ENCODE results near the gene PSMA2. TPM values are rescaled to one million over a fixed set of nuclear protein-coding genes. Genes with fewer than 3 reads are reported as not detected.
A peak's percentile ranks its signal among the peaks of the same experiment; 100 is the strongest.

The PSMA2 gene
- total RNA-seq, 1 donor from 2014 or later: 88.1 TPM

DNA sequence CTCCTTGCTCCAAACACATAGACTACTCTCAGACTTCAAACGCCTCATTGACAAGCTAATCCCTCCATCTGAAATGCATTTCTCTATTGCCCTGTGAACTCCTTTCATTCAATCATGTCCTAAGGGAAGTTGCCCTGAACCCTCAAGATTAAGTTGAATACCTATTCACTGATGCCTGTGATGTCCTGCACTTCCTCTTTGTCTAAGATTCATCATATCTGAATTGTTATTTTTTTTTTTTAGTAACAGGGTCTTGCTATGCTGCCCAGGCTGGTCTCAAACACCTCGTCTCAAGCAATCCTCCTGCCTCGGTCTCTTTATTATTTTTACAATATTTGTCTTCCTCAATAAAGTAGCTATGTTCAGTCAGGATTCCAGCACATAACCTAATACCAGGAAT lies 3.2 kb downstream of the PSMA2 start:
- H3K36me3 Mint-ChIP-seq (ENCODE audit: low read depth): peaks cover 55% of the 10 kb centered on the region
- TF ChIP-seq, protein P1, sequence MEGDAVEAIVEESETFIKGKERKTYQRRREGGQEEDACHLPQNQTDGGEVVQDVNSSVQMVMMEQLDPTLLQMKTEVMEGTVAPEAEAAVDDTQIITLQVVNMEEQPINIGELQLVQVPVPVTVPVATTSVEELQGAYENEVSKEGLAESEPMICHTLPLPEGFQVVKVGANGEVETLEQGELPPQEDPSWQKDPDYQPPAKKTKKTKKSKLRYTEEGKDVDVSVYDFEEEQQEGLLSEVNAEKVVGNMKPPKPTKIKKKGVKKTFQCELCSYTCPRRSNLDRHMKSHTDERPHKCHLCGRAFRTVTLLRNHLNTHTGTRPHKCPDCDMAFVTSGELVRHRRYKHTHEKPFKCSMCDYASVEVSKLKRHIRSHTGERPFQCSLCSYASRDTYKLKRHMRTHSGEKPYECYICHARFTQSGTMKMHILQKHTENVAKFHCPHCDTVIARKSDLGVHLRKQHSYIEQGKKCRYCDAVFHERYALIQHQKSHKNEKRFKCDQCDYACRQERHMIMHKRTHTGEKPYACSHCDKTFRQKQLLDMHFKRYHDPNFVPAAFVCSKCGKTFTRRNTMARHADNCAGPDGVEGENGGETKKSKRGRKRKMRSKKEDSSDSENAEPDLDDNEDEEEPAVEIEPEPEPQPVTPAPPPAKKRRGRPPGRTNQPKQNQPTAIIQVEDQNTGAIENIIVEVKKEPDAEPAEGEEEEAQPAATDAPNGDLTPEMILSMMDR (IDR thresholded peaks at IDR 0.05): no peak
- H3K4me3 Mint-ChIP-seq: no peak overlapping the region
- H3K27me3 Mint-ChIP-seq: no peaks in the 10 kb centered on the region
- DNase-seq: no peak
- H3K9me3 Mint-ChIP-seq: no peaks in the 10 kb centered on the region
- peaks cover 68% of the 10 kb centered on the region for H3K4me1 Mint-ChIP-seq
- POLR2A ChIA-PET: interaction anchor here (0.9 kb wide), 1 partner anchor 16 kb away, joined by 3 read pairs; no protein-coding TSS in a partner anchor
- CTCF ChIA-PET: no interaction called here
- intact Hi-C loops (cut with micrococcal nuclease): no loop called here
- no peak for ATAC-seq (ENCODE audit: low read depth)
- peak overlapping the region; percentile 44 for H3K27ac Mint-ChIP-seq

DNA sequence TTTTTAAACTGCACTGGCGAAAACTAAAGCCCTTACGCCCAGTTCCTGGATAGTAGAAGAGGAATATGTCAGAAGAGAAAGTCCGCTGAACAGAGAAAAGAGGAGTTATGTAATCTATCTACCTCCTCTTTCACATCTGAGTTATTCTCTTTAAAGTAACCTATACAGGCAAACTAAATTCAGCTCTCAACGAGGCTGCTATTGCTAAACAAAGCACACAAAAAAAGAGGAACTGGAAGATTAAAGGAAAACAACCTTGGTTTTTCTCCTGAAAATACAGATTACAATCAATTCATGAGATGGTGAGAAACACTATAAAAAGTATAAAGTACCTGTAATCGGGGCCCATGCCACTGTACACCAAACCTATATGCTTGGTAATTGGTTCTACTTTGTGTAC lies 5.8 kb downstream of the PSMA2 start:
- no peak overlapping the region for H3K4me3 Mint-ChIP-seq
- intact Hi-C loops (cut with micrococcal nuclease): no loop called here
- CTCF ChIA-PET: interaction anchor here (1.5 kb wide), 1 partner anchor 15 kb away, joined by 6 read pairs; no protein-coding TSS in a partner anchor
- peaks cover 60% of the 10 kb centered on the region for H3K36me3 Mint-ChIP-seq (ENCODE audit: low read depth)
- TF ChIP-seq, protein P1 (IDR thresholded peaks at IDR 0.05): no peak
- no peak overlapping the region for H3K27ac Mint-ChIP-seq
- H3K27me3 Mint-ChIP-seq: no peaks in the 10 kb centered on the region
- POLR2A ChIA-PET: no interaction called here
- no peaks in the 10 kb centered on the region for H3K9me3 Mint-ChIP-seq
- ATAC-seq (ENCODE audit: low read depth): no peak
- no peak for DNase-seq
- H3K4me1 Mint-ChIP-seq: peaks cover 51% of the 10 kb centered on the region

DNA sequence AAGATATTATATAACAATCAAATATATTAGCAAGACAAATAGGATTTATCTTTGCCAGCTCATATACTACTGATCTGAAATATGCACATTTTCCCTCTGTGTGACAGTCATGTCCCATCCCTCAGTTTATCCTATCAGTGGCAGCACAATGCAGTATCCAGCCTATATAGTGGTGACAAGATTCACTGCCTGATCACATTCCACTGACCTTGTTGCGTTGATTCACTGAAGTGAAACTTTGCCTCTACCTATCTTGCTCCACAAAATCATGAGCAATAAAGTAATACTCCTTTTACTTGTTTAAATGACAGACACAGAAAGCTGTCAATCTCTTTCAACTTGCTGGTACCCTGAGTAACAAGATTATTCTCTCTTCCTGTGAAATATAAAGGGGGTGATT lies 6.3 kb downstream of the PSMA2 start:
- H3K9me3 Mint-ChIP-seq: no peaks in the 10 kb centered on the region
- peaks cover 45% of the 10 kb centered on the region for H3K4me1 Mint-ChIP-seq
- ChIA-PET POLR2A (no interaction called here), CTCF (interaction anchor here (1.9 kb wide), 1 partner anchor 15 kb away, joined by 5 read pairs; no protein-coding TSS in a partner anchor)
- TF ChIP-seq, protein P1 (IDR thresholded peaks at IDR 0.05): no peak
- intact Hi-C loops (cut with micrococcal nuclease): no loop called here
- no peak overlapping the region for H3K4me3 Mint-ChIP-seq
- peaks cover 66% of the 10 kb centered on the region for H3K36me3 Mint-ChIP-seq (ENCODE audit: low read depth)
- H3K27me3 Mint-ChIP-seq: no peaks in the 10 kb centered on the region
- no peak overlapping the region for H3K27ac Mint-ChIP-seq
- ATAC-seq (ENCODE audit: low read depth) (no peak), DNase-seq (no peak)

DNA sequence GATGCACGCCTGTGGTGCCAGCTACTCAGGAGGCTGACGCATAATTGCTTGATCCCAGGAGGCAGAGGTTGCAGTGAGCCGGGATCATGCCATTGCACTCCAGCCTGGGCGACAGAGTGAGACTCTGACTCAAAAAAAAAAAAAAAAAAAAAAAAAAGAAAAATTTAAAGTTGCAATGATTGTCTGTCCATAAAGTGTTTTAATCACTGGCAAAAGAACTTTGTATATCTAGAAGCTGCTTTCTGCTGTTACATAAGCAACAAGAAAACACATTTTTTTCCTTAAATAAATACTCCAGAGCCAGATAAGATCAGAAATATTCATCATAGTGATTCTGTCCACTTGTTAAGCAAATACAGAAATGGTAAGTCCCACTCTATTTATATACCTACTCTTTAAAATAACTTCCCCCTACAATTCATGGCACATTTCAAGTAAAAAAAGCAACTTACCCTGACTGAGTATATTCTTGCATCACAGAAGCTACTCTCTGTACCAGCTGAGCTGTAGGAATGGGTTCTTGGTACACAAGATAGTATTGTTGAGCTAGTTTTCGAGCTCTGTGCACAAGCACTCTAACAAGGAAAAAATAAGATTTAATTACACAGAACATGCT lies 7.6 kb downstream of the PSMA2 start:
- POLR2A ChIA-PET: interaction anchor here (0.6 to 0.9 kb wide), 6 partner anchors 8 to 1893 kb away, joined by 3 to 8 read pairs (median 4); partner anchors contain the start of genes COA1 and MRPL32
- Mint-ChIP-seq H3K4me1 (peaks cover 36% of the 10 kb centered on the region), H3K27me3 (no peaks in the 10 kb centered on the region), H3K4me3 (no peak overlapping the region), H3K9me3 (no peaks in the 10 kb centered on the region), H3K27ac (peak overlapping the region; percentile 68), H3K36me3 (ENCODE audit: low read depth) (peaks cover 78% of the 10 kb centered on the region)
- CTCF ChIA-PET: interaction anchor here (1.9 kb wide), 1 partner anchor 17 kb away, joined by 5 read pairs; no protein-coding TSS in a partner anchor
- intact Hi-C loops (cut with micrococcal nuclease): no loop called here
- TF ChIP-seq, protein P1 (IDR thresholded peaks at IDR 0.05): no peak
- DNase-seq (no peak), ATAC-seq (ENCODE audit: low read depth) (peak; percentile 21)

DNA sequence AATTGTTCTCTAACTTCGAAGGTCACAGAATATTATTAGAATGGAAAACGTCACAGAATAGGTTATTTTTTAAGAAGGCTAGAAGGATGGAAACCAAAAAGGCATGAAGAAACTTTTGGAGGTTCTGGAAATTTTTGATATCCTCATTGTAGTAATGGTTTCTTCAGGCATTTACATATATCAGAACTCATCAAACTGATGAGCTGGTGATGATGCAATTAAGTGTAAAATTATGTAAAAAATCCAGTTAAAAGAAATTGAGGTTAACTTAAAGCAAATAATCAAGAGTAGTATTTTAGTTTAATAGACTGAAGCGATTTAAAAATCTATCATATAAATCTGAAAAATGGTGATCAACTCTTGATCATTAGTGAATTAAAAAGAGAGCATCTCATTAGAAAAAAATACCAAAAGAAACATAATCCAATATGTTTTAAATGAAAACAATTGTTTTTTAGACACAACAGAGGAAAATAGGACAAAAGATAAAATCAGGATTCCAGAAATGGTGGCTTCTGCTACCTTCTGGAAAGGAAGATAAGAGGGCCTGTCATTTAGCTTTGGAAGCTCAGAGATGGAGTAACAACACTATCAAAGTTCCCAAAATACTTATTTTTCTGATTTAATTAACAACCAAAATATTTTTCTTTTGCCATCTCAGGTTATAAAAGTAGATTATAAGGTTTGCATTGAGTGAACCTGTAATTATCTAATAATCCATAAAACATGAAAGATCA lies 9.8 kb downstream of the PSMA2 start:
- H3K27me3 Mint-ChIP-seq: no peaks in the 10 kb centered on the region
- peaks cover 23% of the 10 kb centered on the region for H3K4me1 Mint-ChIP-seq
- CTCF ChIA-PET: no interaction called here
- H3K4me3 Mint-ChIP-seq: no peak overlapping the region
- H3K27ac Mint-ChIP-seq: no peak overlapping the region
- no peak for DNase-seq
- intact Hi-C loops (cut with micrococcal nuclease): loop anchor here (1.0 kb wide), 1 partner anchor 10 kb away; the partner anchor contains the start of genes MRPL32 and PSMA2
- no peaks in the 10 kb centered on the region for H3K9me3 Mint-ChIP-seq
- no peak for ATAC-seq (ENCODE audit: low read depth)
- peaks cover 83% of the 10 kb centered on the region for H3K36me3 Mint-ChIP-seq (ENCODE audit: low read depth)
- POLR2A ChIA-PET: interaction anchor here (1.4 kb wide), 1 partner anchor 9 kb away, joined by 5 read pairs; the partner anchor contains the start of gene PSMA2
- TF ChIP-seq, protein P1 (IDR thresholded peaks at IDR 0.05): no peak
